Measurements from ENCODE around the gene TGM2. TPM values are rescaled to one million over a fixed set of nuclear protein-coding genes. Genes with fewer than 3 reads are reported as not detected.
"Not testable (repeated sequence)": the region's sequence is repeated elsewhere in the genome, so short reads cannot be mapped to it uniquely, and the experiment has no call there.

TGM2 gene
- total RNA-seq, 2 donors from 2014 or later: 0.27 to 0.37 TPM

GRCh38 chr20:38106461-38106860 lies 58.6 kb downstream of the TGM2 start:
- Mint-ChIP-seq H3K4me1 (no peaks in the 10 kb centered on the region), H3K27ac (no peak overlapping the region), H3K36me3 (ENCODE audit: low read depth) (no peaks in the 10 kb centered on the region), H3K4me3 (no peak overlapping the region), H3K27me3 (ENCODE audit: insufficient read depth) (no peaks in the 10 kb centered on the region), H3K9me3 (no peaks in the 10 kb centered on the region)
- no peak overlapping the region for H3K4me3 ChIP-seq (ENCODE audit: low read length)
- TF ChIP-seq, protein P1, sequence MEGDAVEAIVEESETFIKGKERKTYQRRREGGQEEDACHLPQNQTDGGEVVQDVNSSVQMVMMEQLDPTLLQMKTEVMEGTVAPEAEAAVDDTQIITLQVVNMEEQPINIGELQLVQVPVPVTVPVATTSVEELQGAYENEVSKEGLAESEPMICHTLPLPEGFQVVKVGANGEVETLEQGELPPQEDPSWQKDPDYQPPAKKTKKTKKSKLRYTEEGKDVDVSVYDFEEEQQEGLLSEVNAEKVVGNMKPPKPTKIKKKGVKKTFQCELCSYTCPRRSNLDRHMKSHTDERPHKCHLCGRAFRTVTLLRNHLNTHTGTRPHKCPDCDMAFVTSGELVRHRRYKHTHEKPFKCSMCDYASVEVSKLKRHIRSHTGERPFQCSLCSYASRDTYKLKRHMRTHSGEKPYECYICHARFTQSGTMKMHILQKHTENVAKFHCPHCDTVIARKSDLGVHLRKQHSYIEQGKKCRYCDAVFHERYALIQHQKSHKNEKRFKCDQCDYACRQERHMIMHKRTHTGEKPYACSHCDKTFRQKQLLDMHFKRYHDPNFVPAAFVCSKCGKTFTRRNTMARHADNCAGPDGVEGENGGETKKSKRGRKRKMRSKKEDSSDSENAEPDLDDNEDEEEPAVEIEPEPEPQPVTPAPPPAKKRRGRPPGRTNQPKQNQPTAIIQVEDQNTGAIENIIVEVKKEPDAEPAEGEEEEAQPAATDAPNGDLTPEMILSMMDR (conservative IDR thresholded peaks at IDR 0.05): peak; percentile 41
- no peaks in the 10 kb centered on the region for H3K4me1 ChIP-seq (ENCODE audit: control insufficient read depth, insufficient read depth, low read length)
- WGBS, 2 experiments (ENCODE audit: insufficient coverage in 1 of 2, insufficient read length in 1 of 2): 84 to 93% methylated on average over 4 to 5 of the region's 5 CpGs
- no peaks in the 10 kb centered on the region for H3K27me3 ChIP-seq (ENCODE audit: control insufficient read depth, insufficient read depth, low read length, poor library complexity, severe bottlenecking)
- H3K9ac ChIP-seq (ENCODE audit: extremely low read depth, low read length, poor library complexity, severe bottlenecking): no peak overlapping the region
- DNase-seq: no peak
- no peak overlapping the region for H3K27ac ChIP-seq (ENCODE audit: low read depth, low read length)
- H3K36me3 ChIP-seq (ENCODE audit: control insufficient read depth, insufficient read depth, low read length): no peaks in the 10 kb centered on the region
- no peaks in the 10 kb centered on the region for H3K9me3 ChIP-seq (ENCODE audit: control insufficient read depth, low read length)

DNA sequence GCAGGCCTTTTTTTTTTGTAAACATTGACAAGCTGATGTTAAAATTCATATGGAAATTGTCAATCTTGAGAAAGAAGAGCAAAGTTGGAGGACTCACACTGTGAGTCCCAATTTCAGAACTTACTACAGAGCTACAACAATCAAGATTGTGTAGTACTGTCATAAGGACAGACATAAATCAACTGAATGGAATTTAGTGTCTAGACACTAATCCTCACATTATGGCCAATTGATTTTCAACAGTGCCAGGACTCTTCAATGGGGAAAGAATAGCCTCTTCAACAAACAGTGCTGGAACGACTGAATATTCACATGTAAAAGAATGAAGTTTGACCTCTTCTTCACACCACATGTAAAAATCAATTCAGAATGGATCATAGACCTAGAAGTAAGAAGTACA lies 60.8 kb downstream of the TGM2 start:
- 70 to 80% methylated on average over 1 of the region's 1 CpG for WGBS, 2 experiments (ENCODE audit: insufficient coverage in 1 of 2, insufficient read length in 1 of 2)
- Mint-ChIP-seq H3K27ac (no peak overlapping the region), H3K27me3 (ENCODE audit: insufficient read depth) (no peaks in the 10 kb centered on the region), H3K4me3 (no peak overlapping the region), H3K4me1 (no peaks in the 10 kb centered on the region), H3K36me3 (ENCODE audit: low read depth) (no peaks in the 10 kb centered on the region), H3K9me3 (peaks cover 5% of the 10 kb centered on the region)
- TF ChIP-seq, protein P1 (conservative IDR thresholded peaks at IDR 0.05): no peak
- Histone ChIP-seq H3K9me3 (ENCODE audit: control insufficient read depth, low read length) (no peaks in the 10 kb centered on the region), H3K27me3 (ENCODE audit: control insufficient read depth, insufficient read depth, low read length, poor library complexity, severe bottlenecking) (no peaks in the 10 kb centered on the region), H3K9ac (ENCODE audit: extremely low read depth, low read length, poor library complexity, severe bottlenecking) (no peak overlapping the region), H3K4me1 (ENCODE audit: control insufficient read depth, insufficient read depth, low read length) (no peaks in the 10 kb centered on the region), H3K36me3 (ENCODE audit: control insufficient read depth, insufficient read depth, low read length) (no peaks in the 10 kb centered on the region), H3K27ac (ENCODE audit: low read depth, low read length) (no peak overlapping the region), H3K4me3 (ENCODE audit: low read length) (no peak overlapping the region)
- DNase-seq: no peak

DNA sequence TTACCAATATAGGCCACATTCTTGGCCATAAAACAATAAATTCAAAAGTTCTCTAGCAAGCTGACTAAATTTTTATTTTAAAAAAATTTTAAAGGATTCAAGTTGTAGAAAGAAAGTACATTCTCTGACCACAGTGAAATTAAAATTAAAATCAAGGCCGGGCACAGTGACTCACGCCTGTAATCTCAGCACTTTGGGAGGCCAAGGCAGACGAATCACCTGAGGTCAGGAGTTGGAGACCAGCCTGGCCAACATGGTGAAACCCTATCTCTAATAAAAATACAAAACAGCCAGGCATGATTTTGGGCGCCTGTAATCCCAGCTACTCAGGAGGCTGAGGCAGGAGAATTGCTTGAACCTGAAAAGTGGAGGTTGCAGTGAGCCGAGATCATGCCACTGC lies 62.9 kb downstream of the TGM2 start:
- H3K9me3 ChIP-seq (ENCODE audit: control insufficient read depth, low read length); H3K4me1 ChIP-seq (ENCODE audit: control insufficient read depth, insufficient read depth, low read length); H3K4me3 ChIP-seq (ENCODE audit: low read length); H3K36me3 Mint-ChIP-seq (ENCODE audit: low read depth); H3K27me3 Mint-ChIP-seq (ENCODE audit: insufficient read depth); H3K4me3 Mint-ChIP-seq; DNase-seq; H3K27me3 ChIP-seq (ENCODE audit: control insufficient read depth, insufficient read depth, low read length, poor library complexity, severe bottlenecking); H3K9me3 Mint-ChIP-seq; H3K27ac Mint-ChIP-seq; H3K36me3 ChIP-seq (ENCODE audit: control insufficient read depth, insufficient read depth, low read length); H3K9ac ChIP-seq (ENCODE audit: extremely low read depth, low read length, poor library complexity, severe bottlenecking); H3K27ac ChIP-seq (ENCODE audit: low read depth, low read length); H3K4me1 Mint-ChIP-seq: not testable (repeated sequence)
- WGBS, 2 experiments (ENCODE audit: insufficient coverage in 1 of 2, insufficient read length in 1 of 2): 88 to 100% methylated on average over 3 to 5 of the region's 5 CpGs

- Mint-ChIP-seq H3K36me3 (ENCODE audit: low read depth) (no peaks in the 10 kb centered on the region), H3K4me3 (no peak overlapping the region), H3K9me3 (peaks cover 5% of the 10 kb centered on the region), H3K27ac (no peak overlapping the region), H3K27me3 (ENCODE audit: insufficient read depth) (no peaks in the 10 kb centered on the region), H3K4me1 (peaks cover 7% of the 10 kb centered on the region)
- TF ChIP-seq, protein P1 (conservative IDR thresholded peaks at IDR 0.05): no peak
- Histone ChIP-seq H3K4me1 (ENCODE audit: control insufficient read depth, insufficient read depth, low read length) (no peaks in the 10 kb centered on the region), H3K9ac (ENCODE audit: extremely low read depth, low read length, poor library complexity, severe bottlenecking) (no peak overlapping the region), H3K4me3 (ENCODE audit: low read length) (no peak overlapping the region), H3K27ac (ENCODE audit: low read depth, low read length) (no peak overlapping the region), H3K9me3 (ENCODE audit: control insufficient read depth, low read length) (no peaks in the 10 kb centered on the region), H3K27me3 (ENCODE audit: control insufficient read depth, insufficient read depth, low read length, poor library complexity, severe bottlenecking) (no peaks in the 10 kb centered on the region), H3K36me3 (ENCODE audit: control insufficient read depth, insufficient read depth, low read length) (no peaks in the 10 kb centered on the region)
- 92 to 100% methylated on average over 1 of the region's 1 CpG for WGBS, 2 experiments (ENCODE audit: insufficient coverage in 1 of 2, insufficient read length in 1 of 2)
- no peak for DNase-seq
Observed at GRCh38 chr20:38098952-38099351, 66.1 kb downstream of the TGM2 start.
